Lung (tissue), 12 donors: ENCODE data around the gene TMEM238. TPM values are rescaled to one million over a fixed set of nuclear protein-coding genes. Genes with fewer than 3 reads are reported as not detected.

Experiments
- ATAC-seq: fragments of 200-7000 bp; cut with Tn5 transposase; one replicate; pipeline ENCODE4 v1.9.1; 2020; ENCODE audit warnings: moderate number of reproducible peaks; ENCODE audit not compliant: insufficient read depth, low FRiP score
- DNase-seq, 3 donors: peaks; one replicate each; pipeline ENCODE4 v3.0.0-alpha.2; 2013 to 2017
- H3K27ac ChIP-seq, 2 donors: one replicate each; pipeline ENCODE4 v1.5.1; 2013; ENCODE audit warnings: mild to moderate bottlenecking in 2 of 2, moderate library complexity in 2 of 2, control low read depth in 1 of 2, inconsistent platforms in 1 of 2, low read depth in 1 of 2, low read length in 1 of 2
- H3K27me3 ChIP-seq, 3 donors: one replicate each; pipeline ENCODE4 v1.5.1; 2013; ENCODE audit warnings: low read length in 2 of 3; ENCODE audit not compliant: control insufficient read depth in 3 of 3, insufficient read depth in 3 of 3
- H3K36me3 ChIP-seq, 4 donors: one replicate each; pipeline ENCODE4 v1.5.1; 2013; ENCODE audit warnings: low read length in 4 of 4, mild to moderate bottlenecking in 1 of 4, moderate library complexity in 1 of 4; ENCODE audit not compliant: control insufficient read depth in 4 of 4, insufficient read depth in 4 of 4
- H3K4me1 ChIP-seq, 5 donors: one replicate each; pipeline ENCODE4 v1.5.1; 2013; ENCODE audit warnings: low read length in 5 of 5, mild to moderate bottlenecking in 2 of 5, moderate library complexity in 1 of 5; ENCODE audit not compliant: control insufficient read depth in 5 of 5, insufficient read depth in 5 of 5
- H3K4me3 ChIP-seq: one replicate; pipeline ENCODE4 v1.5.1; 2013; ENCODE audit warnings: mild to moderate bottlenecking, control low read depth, moderate library complexity
- H3K9ac ChIP-seq, 2 donors: one replicate each; pipeline ENCODE4 v1.5.1; 2013; ENCODE audit warnings: low read length in 2 of 2, control low read depth in 1 of 2; ENCODE audit not compliant: insufficient read depth in 1 of 2
- H3K9me3 ChIP-seq, 4 donors: one replicate each; pipeline ENCODE4 v1.5.1; 2013; ENCODE audit warnings: low read length in 3 of 4, mild to moderate bottlenecking in 1 of 4, moderate library complexity in 1 of 4; ENCODE audit not compliant: control insufficient read depth in 4 of 4, insufficient read depth in 3 of 4
- CTCF ChIP-seq: IDR thresholded peaks from 2 replicates; pipeline ENCODE4 v1.5.1; 2012; ENCODE audit warnings: mild to moderate bottlenecking; ENCODE audit errors: control extremely low read depth, extremely low read depth
- WGBS, 2 donors: extraction: QIAGEN DNeasy Blood & Tissue Kit; methylation state at CpG; one replicate each; pipeline ENCODE4 v1.1.7; 2013; 5-methylcytosine and 5-hydroxymethylcytosine counted together
- polyA plus RNA-seq, 2 donors: library from polyadenylated mRNA; stranded (reverse); fragments of 200-250 nt; gene quantifications; one replicate each; pipeline ENCODE4 v1.2.1, GENCODE V29; 2013
- total RNA-seq, 2 donors: library from RNA; depleted of rRNA in 1 of 2; stranded (reverse); fragments of >200 nt in 1 of 2; gene quantifications; one replicate each; pipeline ENCODE4 v1.2.1, GENCODE V29; 2014 to 2021
- donor health status: control.
- donor health status: control.
- donor health status: Bipolar disorder and iron deficiency.
- donor health status: healthy.
- donor health status: DM: yes; HTN: yes; CAD: no.

TMEM238 gene
- total and polyA plus RNA-seq, 4 donors: 0.43 to 31.0 (median 0.82) TPM

GRCh38 chr19:55400281-55401087 is 16.4 kb upstream of the TMEM238 start:
- no peak overlapping the region for H3K4me3 ChIP-seq
- WGBS, 2 donors: 89 to 91% methylated on average over 14 of the region's 14 CpGs

GRCh38 chr19:55398200-55398925 is 14.3 kb upstream of the TMEM238 start:
- H3K36me3 ChIP-seq: peaks cover 4 to 22% (median 15%) of the 10 kb centered on the region in 4 donors
- TF ChIP-seq CTCF: no peak
- ATAC-seq (no peak), DNase-seq (no peak)
- H3K4me3 ChIP-seq: no peak overlapping the region
- H3K9ac ChIP-seq: no peak overlapping the region
- H3K27me3 ChIP-seq: no peaks in the 10 kb centered on the region
- peaks cover 0 to 2% (median 0%) of the 10 kb centered on the region in 5 donors for H3K4me1 ChIP-seq
- no peak overlapping the region for H3K27ac ChIP-seq
- H3K9me3 ChIP-seq: peaks cover 0 to 2% (median 0%) of the 10 kb centered on the region in 4 donors
- WGBS, 2 donors: 36 to 61% methylated on average over 12 of the region's 12 CpGs

More at GRCh38 chr19:55400281-55401087, 16.4 kb upstream of the TMEM238 start:
- no peak for DNase-seq
- Histone ChIP-seq H3K27me3 (no peaks in the 10 kb centered on the region), H3K9ac (no peak overlapping the region), H3K9me3 (peaks cover 0 to 2% (median 0%) of the 10 kb centered on the region in 4 donors), H3K4me1 (peaks cover 0 to 3% (median 0%) of the 10 kb centered on the region in 5 donors), H3K27ac (no peak overlapping the region), H3K36me3 (peaks cover 4 to 32% (median 19%) of the 10 kb centered on the region in 4 donors)
- ATAC-seq: no peak
- TF ChIP-seq CTCF: no peak

GRCh38 chr19:55392820-55393761 is 9.0 kb upstream of the TMEM238 start:
- no peak for DNase-seq
- Histone ChIP-seq H3K9ac (no peak overlapping the region), H3K4me1 (peaks cover 0 to 9% (median under 1%) of the 10 kb centered on the region in 5 donors), H3K4me3 (no peak overlapping the region), H3K27me3 (no peaks in the 10 kb centered on the region), H3K9me3 (peaks cover 0 to 1% (median 0%) of the 10 kb centered on the region in 4 donors), H3K36me3 (peaks cover 1 to 32% (median 14%) of the 10 kb centered on the region in 4 donors), H3K27ac (no peak overlapping the region)
- TF ChIP-seq CTCF: no peak
- 78 to 83% methylated on average over 18 of the region's 18 CpGs for WGBS, 2 donors
- ATAC-seq: no peak
